ENCODE measurements around the gene NOX3. TPM values are rescaled to one million over a fixed set of nuclear protein-coding genes. Genes with fewer than 3 reads are reported as not detected.

NOX3 gene
- total and polyA plus RNA-seq, 9 of the 15 experiments (the other 6 are each of a cell fraction or from before 2014, with no cell fraction given): not detected

- 3% methylated on average over 15 of the region's 15 CpGs for WGBS (ENCODE audit: insufficient coverage, low coverage, missing lambda C conversion rate)
Measured at GRCh38 chr6:155399745-155400653, 55.6 kb downstream of the NOX3 start.

More at GRCh38 chr6:155399745-155400653, 55.6 kb downstream of the NOX3 start:
- Histone ChIP-seq H3K4me1 (replicated peaks in 1 of 2; ENCODE audit: control insufficient read depth in 2 of 2, insufficient read depth in 2 of 2, low read length in 2 of 2) (no peaks in the 10 kb centered on the region), H3K4me3 (no peak overlapping the region), H3K36me3 (ENCODE audit: control insufficient read depth, insufficient read depth, low read length) (no peaks in the 10 kb centered on the region), H3K27me3 (ENCODE audit: control insufficient read depth in 2 of 2, insufficient read depth in 2 of 2, low read length in 2 of 2) (no peaks in the 10 kb centered on the region), H3K4me2 (ENCODE audit: insufficient read depth, low read length) (no peak overlapping the region), H3K9me1 (ENCODE audit: control insufficient read depth, insufficient read depth, low read length) (no peaks in the 10 kb centered on the region), H3K9me3 (replicated peaks; ENCODE audit: control insufficient read depth, insufficient read depth, low read depth, low read length) (no peaks in the 10 kb centered on the region), H3K27ac (ENCODE audit: extremely low read depth, low read depth, low read length) (no peak overlapping the region), H3K9ac (ENCODE audit: insufficient read depth in 1 of 2, low read depth in 2 of 2, low read length in 2 of 2) (no peak overlapping the region), H3K79me2 (ENCODE audit: control insufficient read depth, insufficient read depth, low read length) (no peaks in the 10 kb centered on the region), H2AFZ (ENCODE audit: low read depth, low read length) (no peak overlapping the region), H4K20me1 (replicated peaks; ENCODE audit: control insufficient read depth, insufficient read depth, low read length) (no peaks in the 10 kb centered on the region)
- BruUV-seq (replicated peaks): no TSS peak
- ChIA-PET CTCF (ENCODE audit: low intra/inter-chr PET ratio) (no interaction called here), POLR2A (interaction anchor here (0.5 to 1.0 kb wide), 3 partner anchors 16 to 870 kb away, joined by 3 to 4 read pairs (median 3); no protein-coding TSS in a partner anchor)
- DNase-seq (ENCODE audit: extremely low read depth in 1 of 4, low spot score in 3 of 4) (no peak), ATAC-seq (no peak), FAIRE-seq (no peak)
- no peak for TF ChIP-seq FOXK2 (conservative IDR thresholded peaks at IDR 0.05 in 1 of 2, IDR thresholded peaks at IDR 0.05 in 1 of 2; ENCODE audit: low read depth in 2 of 2)
- no peak for TF ChIP-seq KAT7 (CRISPR knock-in tag; IDR thresholded peaks at IDR 0.05; ENCODE audit: borderline replicate concordance)
- TF ChIP-seq ZNF431 (CRISPR knock-in tag; IDR thresholded peaks at IDR 0.05): no peak
- TF ChIP-seq GABPB1 (CRISPR knock-in tag; IDR thresholded peaks at IDR 0.05): no peak
- TF ChIP-seq MTA2 (IDR thresholded peaks at IDR 0.05; ENCODE audit: low read depth): no peak
- TF ChIP-seq DACH1 (IDR thresholded peaks at IDR 0.05; ENCODE audit: partially characterized antibody): no peak
- no peak for TF ChIP-seq HEY1 (CRISPR knock-in tag; IDR thresholded peaks at IDR 0.05; ENCODE audit: borderline replicate concordance)
- TF ChIP-seq SRSF1 (IDR thresholded peaks at IDR 0.05; ENCODE audit: low read depth, low read length): no peak
- TF ChIP-seq ETV1 (tag; conservative IDR thresholded peaks at IDR 0.05; ENCODE audit: low read depth): no peak
- no peak for TF ChIP-seq PATZ1 (CRISPR knock-in tag; IDR thresholded peaks at IDR 0.05; ENCODE audit: borderline replicate concordance)
- TF ChIP-seq U2AF2 (optimal IDR thresholded peaks at IDR 0.05; ENCODE audit: low read depth, low read length): no peak
- TF ChIP-seq SRSF3 (IDR thresholded peaks at IDR 0.05; ENCODE audit: insufficient read depth, low read length): no peak
- no peak for TF ChIP-seq MYNN (IDR thresholded peaks at IDR 0.05)
- no peak for TF ChIP-seq MYNN (CRISPR knock-in tag; IDR thresholded peaks at IDR 0.05)
- intact Hi-C loops (cut with micrococcal nuclease) (no loop called here), in situ Hi-C loops (cut with MboI) (no loop called here)

All from K562 (cell line).